GM03348 (cell line): ENCODE measurements around the gene PITPNC1.
A peak's percentile ranks its signal among the peaks of the same experiment; 100 is the strongest.
"Not testable (repeated sequence)": the region's sequence is repeated elsewhere in the genome, so short reads cannot be mapped to it uniquely, and the experiment has no call there.

Experiments used
- DNase-seq: peaks from one replicate; pipeline ENCODE4 v3.0.0; 2012; ENCODE audit warnings: low spot score

The PITPNC1 gene

DNA sequence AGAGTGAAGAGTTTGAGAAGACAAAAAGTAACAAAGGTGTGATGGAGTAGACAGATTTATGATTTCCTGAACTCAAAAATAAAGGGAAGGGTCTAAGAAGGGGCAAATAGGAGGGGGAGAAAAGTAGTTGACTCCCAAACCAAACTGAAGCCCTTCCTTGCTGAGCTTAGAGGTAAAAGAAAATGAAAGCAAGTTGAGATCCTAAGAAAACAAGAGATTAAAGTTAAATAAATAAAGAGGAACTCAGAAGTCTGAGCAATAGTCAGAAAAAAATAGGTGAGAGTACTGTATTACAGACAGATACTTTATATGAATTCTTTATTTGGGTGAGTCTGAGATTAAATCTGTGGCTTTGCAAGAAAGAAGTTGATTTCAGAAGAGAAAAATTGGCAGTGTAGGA lies 7.4 kb upstream of the PITPNC1 start:
- no peak for DNase-seq

- no peak for DNase-seq
Measured at GRCh38 chr17:67372751-67373150, 4.3 kb upstream of the PITPNC1 start.

GRCh38 chr17:67374329-67375053 lies 2.6 kb upstream of the PITPNC1 start:
- peak; percentile 85 for DNase-seq

DNA sequence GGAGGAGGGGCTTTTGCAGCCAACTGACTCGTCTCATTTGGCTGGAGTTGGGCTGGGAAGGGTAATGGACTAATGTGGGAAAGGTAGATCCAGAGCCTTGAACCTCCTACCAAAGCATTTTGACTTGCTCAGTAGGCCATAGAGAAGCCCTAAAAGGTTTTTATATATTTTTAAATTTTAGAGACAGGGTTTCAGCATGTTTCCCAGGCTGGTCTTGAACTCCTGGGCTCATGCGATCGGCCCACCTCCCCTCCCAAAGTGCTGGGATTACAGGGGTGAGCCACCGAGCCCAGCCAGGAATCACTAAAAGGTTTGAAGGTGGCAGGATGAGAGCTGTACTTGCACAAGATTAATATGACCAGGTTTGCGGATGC lies 2.0 kb upstream of the PITPNC1 start:
- DNase-seq, result no peak

GRCh38 chr17:67375716-67376115 lies 1.4 kb upstream of the PITPNC1 start:
- peak; percentile 26 for DNase-seq

GRCh38 chr17:67376415-67376736 lies 705 bp upstream of the PITPNC1 start:
- peak; percentile 56 for DNase-seq

DNA sequence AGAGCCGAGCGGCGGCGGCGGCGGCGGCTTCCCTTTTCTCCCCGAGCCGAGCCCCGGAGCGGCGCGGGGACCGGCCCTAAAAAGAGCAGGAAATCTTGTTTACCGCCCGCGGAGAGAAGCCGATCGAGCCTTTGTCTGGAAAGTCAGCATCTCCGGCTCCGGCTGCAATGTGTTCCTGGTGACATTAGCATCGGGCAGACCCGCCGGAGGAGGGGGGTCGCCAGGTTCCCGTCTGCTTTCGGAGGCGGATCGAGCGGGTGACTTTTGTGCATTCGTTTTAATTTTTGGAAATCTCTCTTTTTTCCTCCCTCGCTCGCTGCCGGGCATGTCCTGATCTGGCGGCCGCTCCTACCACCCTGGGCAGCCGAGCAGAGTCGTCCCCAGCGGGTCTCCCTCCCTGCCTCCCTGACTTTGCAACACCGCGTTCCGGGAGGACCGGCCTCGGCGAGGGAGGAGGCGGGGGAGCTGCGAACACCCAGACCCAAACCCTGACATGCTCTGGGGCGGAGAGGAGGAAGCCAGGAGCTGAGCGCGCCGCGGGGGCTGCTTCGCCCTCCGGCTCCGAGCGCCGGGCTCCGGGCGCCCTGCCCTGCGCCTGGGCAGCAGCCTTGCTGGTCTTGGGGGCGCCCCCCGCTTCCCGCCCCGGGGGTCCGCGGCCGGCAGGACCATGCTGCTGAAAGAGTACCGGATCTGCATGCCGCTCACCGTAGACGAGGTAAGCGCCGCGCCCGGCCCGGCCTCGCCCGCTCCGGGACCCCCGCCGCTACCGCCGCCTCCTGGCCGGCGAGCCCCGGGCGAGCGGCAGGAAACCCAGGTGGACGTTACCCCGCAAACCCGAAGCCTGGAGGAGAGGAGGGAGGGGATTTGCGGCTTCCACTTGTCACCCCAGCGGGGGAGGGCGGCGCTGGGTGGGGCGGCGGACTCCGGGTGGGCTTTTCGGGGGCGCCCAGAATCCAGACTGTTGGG lies 690 bp downstream of the PITPNC1 start:
- peak; percentile 58 for DNase-seq

DNA sequence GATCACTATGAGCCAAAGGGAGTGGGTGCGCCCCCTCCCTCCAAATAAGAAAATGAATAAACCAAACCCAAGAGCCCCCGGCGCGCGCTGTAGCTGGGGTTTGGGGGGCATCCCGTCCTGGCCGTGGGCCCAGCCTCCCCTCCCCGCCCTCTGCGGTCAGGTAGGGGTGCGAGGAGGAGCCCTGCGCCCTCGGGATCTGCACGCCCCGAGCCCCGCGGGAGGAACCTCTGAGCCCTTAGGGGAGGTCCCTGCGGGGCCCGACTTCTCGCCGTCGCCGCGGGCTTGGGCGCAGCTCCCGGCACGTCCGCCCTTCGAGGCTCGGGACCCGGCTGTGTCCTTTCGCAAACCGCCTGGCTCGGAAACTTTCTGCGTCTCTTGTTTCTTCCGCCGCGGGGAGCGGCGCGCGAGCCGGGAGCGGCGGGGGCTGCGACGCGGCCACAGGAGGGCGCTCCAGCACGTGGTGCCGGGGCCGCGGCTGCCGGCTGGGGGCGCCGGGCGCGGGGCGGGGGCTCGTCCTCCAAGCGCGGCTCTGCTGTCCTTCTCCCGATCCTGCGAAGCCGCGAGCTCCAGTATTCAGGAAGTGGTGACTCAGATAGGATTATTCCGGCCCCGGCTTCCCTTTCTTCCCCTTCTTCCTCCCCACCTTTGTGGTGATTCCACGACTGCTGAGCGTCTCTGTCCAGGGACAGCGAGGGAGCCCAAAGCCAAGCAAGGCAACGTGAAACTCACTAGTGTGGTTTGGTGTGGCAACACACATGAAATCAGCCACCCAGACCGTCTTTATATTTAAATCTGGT lies 1.6 kb downstream of the PITPNC1 start:
- DNase-seq, result peak; percentile 89

DNA sequence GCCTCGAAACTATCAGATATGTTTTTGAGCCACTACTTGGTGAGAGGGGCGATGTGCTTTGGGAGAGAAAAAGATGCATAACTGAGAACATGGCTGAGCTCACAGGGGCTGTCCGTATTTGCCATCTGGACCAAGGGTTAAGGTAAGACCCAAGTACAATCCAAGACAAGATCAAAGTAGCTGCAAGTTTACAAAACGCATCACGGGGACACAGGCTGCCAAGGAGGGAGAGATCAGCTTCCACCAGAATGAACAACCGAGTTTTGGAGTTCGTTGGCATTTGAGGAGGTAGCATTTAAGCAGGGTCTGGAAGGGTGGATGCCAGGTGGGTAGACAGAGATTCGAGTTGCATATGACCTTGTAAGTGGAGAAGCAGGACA lies 2.2 kb downstream of the PITPNC1 start:
- no peak for DNase-seq

DNA sequence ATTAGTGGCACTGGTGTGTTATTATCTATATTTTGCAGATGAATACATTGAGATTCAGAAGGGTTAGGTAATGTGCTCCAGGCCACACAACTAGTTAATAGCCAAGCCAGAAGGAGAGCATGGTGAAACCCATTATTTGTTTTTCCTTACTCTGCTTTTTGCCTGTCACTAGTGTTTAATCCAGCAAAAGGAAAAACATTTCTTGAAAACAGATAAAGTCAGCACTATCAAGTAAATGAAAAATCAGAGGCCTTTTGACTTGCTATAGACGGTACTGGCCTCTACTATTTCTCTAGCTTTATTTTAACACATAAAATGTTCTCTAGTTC lies 4.8 kb downstream of the PITPNC1 start:
- DNase-seq, result no peak

GRCh38 chr17:67385122-67385988 lies 8.3 kb downstream of the PITPNC1 start:
- DNase-seq, result no peak

DNA sequence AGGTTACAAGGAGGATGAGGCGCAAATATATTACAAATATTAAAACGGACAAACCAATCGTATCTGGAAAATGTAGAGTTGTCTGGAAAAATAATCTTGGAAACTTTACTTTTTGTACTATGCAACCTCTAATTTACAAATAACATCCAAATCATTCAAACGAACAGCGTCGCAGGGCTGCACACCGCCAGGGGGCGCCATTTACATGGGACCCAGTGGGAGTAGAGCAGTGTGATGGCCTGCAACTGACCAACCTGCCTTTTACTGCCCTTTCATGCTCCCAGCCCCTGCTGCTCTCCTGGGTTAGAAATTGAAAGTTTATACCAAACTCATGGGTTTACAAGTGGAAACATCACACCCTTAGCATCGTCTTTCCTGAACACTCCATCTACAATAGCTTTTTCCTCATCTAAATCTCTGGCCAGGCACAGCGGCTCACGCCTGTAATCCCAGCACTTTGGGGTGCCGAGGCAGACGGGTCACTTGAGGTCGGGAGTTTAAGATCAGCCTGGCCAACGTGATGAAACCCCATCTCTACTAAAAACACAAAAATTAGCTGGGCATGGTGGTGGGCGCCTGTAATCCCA lies 10.0 kb downstream of the PITPNC1 start:
- DNase-seq, result peak; percentile 66

DNA sequence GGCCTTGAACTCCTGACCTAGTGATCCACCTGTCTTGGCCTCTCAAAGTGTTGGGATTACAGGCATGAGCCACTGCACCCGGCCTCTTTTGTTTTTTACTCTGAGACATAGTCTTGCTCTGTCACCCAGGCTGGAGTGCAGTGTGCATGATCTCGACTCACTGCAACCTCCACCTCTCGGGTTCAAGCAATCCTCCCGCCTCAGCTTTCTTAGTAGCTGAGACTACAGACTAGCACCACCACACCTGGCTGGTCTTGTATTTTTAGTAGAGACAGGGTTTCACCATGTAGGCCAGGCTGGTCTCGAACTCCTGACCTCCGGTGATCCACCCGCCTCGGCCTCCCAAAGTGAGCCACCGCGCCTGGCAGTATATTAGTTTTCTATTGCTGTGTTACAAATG lies 11.5 kb downstream of the PITPNC1 start:
- not testable (repeated sequence) for DNase-seq

DNA sequence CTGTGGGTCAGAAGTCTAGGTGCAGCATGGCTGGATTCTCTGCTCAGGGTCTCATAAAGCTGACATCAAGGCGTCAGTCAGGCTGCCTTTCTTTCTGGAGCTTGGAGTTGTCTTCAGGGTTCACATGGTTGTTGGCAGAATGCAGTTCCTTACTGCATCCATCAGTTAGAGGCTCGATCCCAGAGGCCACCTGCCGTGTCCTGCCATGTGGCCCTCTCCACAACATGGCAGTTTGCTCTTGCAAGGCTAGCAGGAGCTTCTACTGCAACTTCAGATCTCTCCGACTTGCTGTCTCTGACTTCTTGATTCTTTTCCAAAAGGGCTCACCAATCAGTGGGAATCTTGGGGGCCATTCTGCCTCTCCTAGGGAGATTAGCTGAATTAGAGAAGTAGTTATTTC lies 11.9 kb downstream of the PITPNC1 start:
- DNase-seq, result no peak

DNA sequence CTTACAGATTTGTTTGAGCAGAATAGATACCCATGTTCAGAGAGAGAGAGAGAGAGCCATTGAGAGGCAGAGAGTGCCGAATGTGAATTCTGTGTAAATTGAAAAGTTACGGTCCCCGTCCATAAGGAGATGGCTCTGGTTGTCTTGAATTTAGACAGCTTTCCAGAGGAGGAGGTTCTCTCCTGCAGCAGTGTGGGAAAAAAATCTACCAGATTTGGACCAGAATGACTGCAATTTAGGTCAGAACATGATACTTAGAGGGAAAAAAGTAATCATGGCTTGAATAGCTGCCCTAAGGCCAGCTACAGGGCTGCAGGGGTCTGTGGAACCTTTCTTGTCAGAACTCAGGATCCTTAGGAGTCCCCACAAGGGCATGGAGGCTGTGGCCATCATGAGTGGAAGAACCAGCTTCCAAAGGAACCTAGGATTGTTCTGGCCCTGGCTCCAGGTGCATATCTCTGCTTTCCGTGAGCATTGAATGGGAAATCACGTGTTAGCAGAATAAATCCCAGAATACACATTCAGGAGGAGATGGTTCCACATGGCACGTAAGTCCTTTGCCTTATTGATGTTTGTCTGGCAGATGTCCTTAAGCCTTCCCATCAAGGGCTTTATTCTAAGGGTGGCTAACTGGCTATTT lies 13.0 kb downstream of the PITPNC1 start:
- no peak for DNase-seq

GRCh38 chr17:67390646-67391361 lies 13.7 kb downstream of the PITPNC1 start:
- peak; percentile 50 for DNase-seq

GRCh38 chr17:67392111-67392510 lies 15.0 kb downstream of the PITPNC1 start:
- no peak for DNase-seq

DNA sequence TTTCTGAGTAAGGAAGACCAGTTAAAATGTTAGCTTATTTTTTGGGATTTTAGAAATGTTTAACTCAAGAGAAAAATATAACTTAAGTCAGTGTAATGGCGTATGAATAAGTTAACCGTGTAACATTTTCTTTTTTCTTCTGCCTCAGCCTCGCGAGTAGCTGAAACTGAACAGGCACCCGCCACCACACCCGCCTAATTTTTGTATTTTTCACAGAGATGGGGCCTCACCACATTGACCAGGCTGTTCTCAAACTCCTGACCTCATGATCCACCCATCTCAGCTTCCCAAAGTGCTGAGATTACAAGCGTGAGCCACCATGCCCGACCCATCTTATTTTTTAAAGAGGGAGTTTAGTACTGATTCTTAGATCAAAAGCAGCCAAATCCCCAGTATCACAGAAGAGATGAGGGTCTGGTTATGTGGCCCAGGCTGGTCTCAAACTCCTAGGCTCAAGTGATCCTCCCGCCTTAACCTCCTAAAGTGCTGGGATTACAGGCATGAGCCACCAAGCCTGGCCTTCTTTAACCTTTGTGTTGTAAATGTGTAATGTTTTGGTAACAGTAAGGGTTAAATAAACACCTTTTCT lies 16.8 kb downstream of the PITPNC1 start:
- no peak for DNase-seq

GRCh38 chr17:67399676-67400075 lies 22.6 kb downstream of the PITPNC1 start:
- no peak for DNase-seq

- no peak for DNase-seq
Measured at GRCh38 chr17:67400193-67400592, 23.1 kb downstream of the PITPNC1 start.
